HepG2 (cell line): ENCODE results near the gene PAXX. TPM values are rescaled to one million over a fixed set of nuclear protein-coding genes. Genes with fewer than 3 reads are reported as not detected.

ENCODE experiments used
- ATF2 ChIP-seq: sonication (generic); formaldehyde crosslinking; IDR thresholded peaks from 2 replicates; pipeline ENCODE4 v1.4.0; 2020; ENCODE audit warnings: missing genetic modification reagents
- DMAP1 ChIP-seq: IDR thresholded peaks from 2 replicates; pipeline ENCODE4 v1.6.1; 2016
- GMEB2 ChIP-seq: IDR thresholded peaks from 2 replicates; pipeline ENCODE4 v1.6.1; 2016; ENCODE audit warnings: missing biosample characterization, missing genetic modification reagents, low read depth
- HNRNPLL ChIP-seq: fragments of 200-400 bp; formaldehyde crosslinking; IDR thresholded peaks from 2 replicates; pipeline ENCODE4 v1.6.1; 2017; ENCODE audit warnings: mild to moderate bottlenecking, low read depth, low read length; ENCODE audit not compliant: poor library complexity, severe bottlenecking
- MAX ChIP-seq: IDR thresholded peaks from 2 replicates; pipeline ENCODE4 v1.6.1; 2012; ENCODE audit warnings: inconsistent platforms
- MIER2 ChIP-seq: IDR thresholded peaks from 2 replicates; pipeline ENCODE4 v1.6.1; 2016; ENCODE audit warnings: missing biosample characterization, missing genetic modification reagents
- NR3C1 ChIP-seq: sonication (generic); formaldehyde crosslinking; IDR thresholded peaks from 2 replicates; pipeline ENCODE4 v1.4.0; 2020; ENCODE audit warnings: missing genetic modification reagents
- PAXIP1 ChIP-seq: sonication (generic); formaldehyde crosslinking; conservative IDR thresholded peaks from 2 replicates; pipeline ENCODE4 v1.4.0; 2020; ENCODE audit warnings: mild to moderate bottlenecking, missing genetic modification reagents, moderate library complexity
- SMC3 ChIP-seq: IDR thresholded peaks from 2 replicates; pipeline ENCODE4 v1.6.1; 2011; ENCODE audit warnings: low read length, improper control_type of control experiment
- SNAPC4 ChIP-seq: sonication (generic); formaldehyde crosslinking; IDR thresholded peaks from 2 replicates; pipeline ENCODE4 v1.4.0; 2020; ENCODE audit warnings: mild to moderate bottlenecking, missing genetic modification reagents
- ZMAT3 ChIP-seq: sonication (generic); formaldehyde crosslinking; conservative IDR thresholded peaks from 2 replicates; pipeline ENCODE4 v1.7.0; 2021; ENCODE audit warnings: missing genetic modification reagents
- ZNF451 ChIP-seq: sonication (generic); formaldehyde crosslinking; IDR thresholded peaks from 2 replicates; pipeline ENCODE4 v1.5.0; 2020; ENCODE audit warnings: mild to moderate bottlenecking, missing genetic modification reagents
- ZNF530 ChIP-seq: sonication (generic); formaldehyde crosslinking; IDR thresholded peaks from 2 replicates; pipeline ENCODE4 v1.5.0; 2020; ENCODE audit warnings: low read depth, mild to moderate bottlenecking, missing genetic modification reagents
- ZNF569 ChIP-seq: sonication (generic); formaldehyde crosslinking; IDR thresholded peaks from 2 replicates; pipeline ENCODE4 v1.5.0; 2020; ENCODE audit warnings: mild to moderate bottlenecking, missing genetic modification reagents, moderate library complexity, borderline replicate concordance
- ZSCAN21 ChIP-seq: sonication (generic); formaldehyde crosslinking; IDR thresholded peaks from 2 replicates; pipeline ENCODE4 v1.8.0; 2022; ENCODE audit warnings: mild to moderate bottlenecking, missing genetic modification reagents, moderate library complexity, borderline replicate concordance
- polyA plus RNA-seq, 8 experiments: library from polyadenylated mRNA; depleted of rRNA in 3 of 8; stranded (reverse) in 7 of 8; unstranded in 1 of 8; fragments of >200 nt; fragmentation: Illumina TruSeq in 4 of 8; extraction: Trizol in 4 of 8; gene quantifications; 2 replicates each; pipeline versions ENCODE4 v1.2.1 to v1.2.3, GENCODE V29; 2011 to 2016; ENCODE audit warnings: low read depth in 4 of 8, missing spikeins in 1 of 8, mixed read lengths in 1 of 8; ENCODE audit not compliant: insufficient read depth in 1 of 8
- total RNA-seq, 5 experiments: library from RNA; depleted of rRNA; stranded (reverse); fragments of >200 nt; fragmentation: Illumina TruSeq; extraction: Trizol; gene quantifications; 2 replicates each; pipeline ENCODE4 v1.2.3, GENCODE V29; 2016; ENCODE audit warnings: low read depth in 1 of 5

The PAXX gene
- total and polyA plus RNA-seq, 2 of the 13 experiments (the other 11 are each of a cell fraction or from before 2014, with no cell fraction given) = 14.0 to 31.9 TPM

- TF ChIP-seq PAXIP1 (CRISPR knock-in tag) (peak; percentile 62), SMC3 (no peak), SNAPC4 (CRISPR knock-in tag) (no peak), MIER2 (CRISPR knock-in tag) (peak; percentile 32; the same call in 1 of the 2 replicates), MAX (no peak), ZNF569 (CRISPR knock-in tag) (no peak), DMAP1 (CRISPR knock-in tag) (peak; percentile 90), ATF2 (peak; percentile 17), NR3C1 (CRISPR knock-in tag) (no peak), ZNF530 (CRISPR knock-in tag) (no peak), ZSCAN21 (peak; percentile 57; the same call in 1 of the 2 replicates), ZMAT3 (CRISPR knock-in tag) (peak; percentile 56; the same call in 1 of the 2 replicates), HNRNPLL (peak; percentile 86), GMEB2 (CRISPR knock-in tag) (0 out of 2 replicates have a peak, but pooled peaks have one; percentile 46), ZNF451 (CRISPR knock-in tag) (peak; percentile 83; the same call in 1 of the 2 replicates)
Measured at GRCh38 chr9:136949817-136950655, 42.2 kb upstream of the PAXX start (continued).
